ENCODE data around the gene LITAFD.

LITAFD gene

GRCh38 chr16:8851761-8852403 lies 30.3 kb upstream of the LITAFD start:
- TF ChIP-seq CTCF (IDR thresholded peaks at IDR 0.05; ENCODE audit: low read depth, low read length) = no peak
- H3K9me3 ChIP-seq = no peaks in the 10 kb centered on the region

GRCh38 chr16:8852534-8852933 lies 29.6 kb upstream of the LITAFD start:
- Histone ChIP-seq H3K4me3 (ENCODE audit: low read depth, low read length) (no peak overlapping the region), H3K4me1 (peaks cover 5% of the 10 kb centered on the region; the same call in 1 of the 2 replicates), H3K36me3 (peaks cover 89% of the 10 kb centered on the region), H3K9me3 (no peaks in the 10 kb centered on the region), H3K27me3 (no peaks in the 10 kb centered on the region)
- TF ChIP-seq CTCF (IDR thresholded peaks at IDR 0.05; ENCODE audit: low read depth, low read length) = no peak
- no peak for DNase-seq

More at GRCh38 chr16:8851761-8852403, 30.3 kb upstream of the LITAFD start:
- peaks cover 11% of the 10 kb centered on the region for H3K4me1 ChIP-seq
- peaks cover 94% of the 10 kb centered on the region for H3K36me3 ChIP-seq
- no peak overlapping the region for H3K4me3 ChIP-seq (ENCODE audit: low read depth, low read length)
- DNase-seq = no peak
- H3K27me3 ChIP-seq = no peaks in the 10 kb centered on the region

- H3K27me3 ChIP-seq = no peaks in the 10 kb centered on the region
- peaks cover 5% of the 10 kb centered on the region; the same call in 1 of the 2 replicates for H3K4me1 ChIP-seq
- H3K4me3 ChIP-seq (ENCODE audit: low read depth, low read length) = no peak overlapping the region
- no peak for TF ChIP-seq CTCF (IDR thresholded peaks at IDR 0.05; ENCODE audit: low read depth, low read length)
- DNase-seq = no peak
- no peaks in the 10 kb centered on the region for H3K9me3 ChIP-seq
- H3K36me3 ChIP-seq = peaks cover 86% of the 10 kb centered on the region
These were observed 29.0 kb upstream of the LITAFD start for GRCh38 chr16:8853150-8853549.

- peaks cover 5% of the 10 kb centered on the region; the same call in 1 of the 2 replicates for H3K4me1 ChIP-seq
- H3K9me3 ChIP-seq = no peaks in the 10 kb centered on the region
- no peak for TF ChIP-seq CTCF (IDR thresholded peaks at IDR 0.05; ENCODE audit: low read depth, low read length)
- DNase-seq = no peak
- H3K36me3 ChIP-seq = peaks cover 86% of the 10 kb centered on the region
- no peaks in the 10 kb centered on the region for H3K27me3 ChIP-seq
- no peak overlapping the region for H3K4me3 ChIP-seq (ENCODE audit: low read depth, low read length)
These were observed 28.5 kb upstream of the LITAFD start for GRCh38 chr16:8853611-8854010.

GRCh38 chr16:8854298-8854948 lies 27.7 kb upstream of the LITAFD start:
- TF ChIP-seq CTCF (IDR thresholded peaks at IDR 0.05; ENCODE audit: low read depth, low read length) = no peak
- Histone ChIP-seq H3K4me3 (ENCODE audit: low read depth, low read length) (no peak overlapping the region), H3K9me3 (no peaks in the 10 kb centered on the region), H3K4me1 (peaks cover 5% of the 10 kb centered on the region; the same call in 1 of the 2 replicates), H3K27me3 (no peaks in the 10 kb centered on the region), H3K36me3 (peaks cover 86% of the 10 kb centered on the region)
- no peak for DNase-seq

Data from BE2C (cell line).